WTC11 (cell line): ENCODE measurements around the gene MRPL14. TPM values are rescaled to one million over a fixed set of nuclear protein-coding genes. Genes with fewer than 3 reads are reported as not detected.
A peak's percentile ranks its signal among the peaks of the same experiment; 100 is the strongest.

Source experiments
- ATAC-seq: fragments of 200-7000 bp; cut with Tn5 transposase; 2 replicates; pipeline ENCODE4 v1.10.0; 2021; ENCODE audit warnings: mild to moderate bottlenecking, moderate library complexity
- CTCF ChIA-PET: fragments of 300-600 bp; sonication (Branson Sonifier 250); formaldehyde crosslinking; loops from one replicate; lab custom pipeline; 2021; ENCODE audit warnings: antibody characterized with exemption; lab: Charles Lee
- POLR2A ChIA-PET: fragments of 350-600 bp; sonication (Branson Sonifier 250); formaldehyde crosslinking; loops from one replicate; lab custom pipeline; 2021; ENCODE audit warnings: antibody characterized with exemption; lab: Charles Lee
- DNase-seq: peaks from one replicate; pipeline ENCODE4 v3.0.0; 2021; ENCODE audit warnings: low spot score
- H3K27ac Mint-ChIP-seq: 2 replicates; pipeline ENCODE4 v1.8.0; 2021; ENCODE audit warnings: mixed read lengths
- H3K27me3 Mint-ChIP-seq: 2 replicates; pipeline ENCODE4 v1.8.0; 2021; ENCODE audit warnings: low read depth, mild to moderate bottlenecking, moderate library complexity, mixed read lengths
- H3K36me3 Mint-ChIP-seq: 2 replicates; pipeline ENCODE4 v1.8.0; 2021; ENCODE audit warnings: mixed read lengths
- H3K4me1 Mint-ChIP-seq: 2 replicates; pipeline ENCODE4 v1.8.0; 2022; ENCODE audit warnings: mixed read lengths
- H3K4me3 Mint-ChIP-seq: 2 replicates; pipeline ENCODE4 v1.8.0; 2021; ENCODE audit warnings: mild to moderate bottlenecking, moderate library complexity, mixed read lengths
- H3K9me3 Mint-ChIP-seq: 2 replicates; pipeline ENCODE4 v1.8.0; 2021; ENCODE audit warnings: mixed read lengths
- CREM ChIP-seq: sonication (generic); formaldehyde crosslinking; IDR thresholded peaks from 2 replicates; pipeline ENCODE4 v1.8.1; 2022; ENCODE audit warnings: mild to moderate bottlenecking, missing genetic modification reagents, moderate library complexity
- EMX1 ChIP-seq: fragments of 250-450 bp; sonication (Bioruptor Pico); IDR thresholded peaks from 2 replicates; pipeline ENCODE4 v1.8.0; 2021; ENCODE audit warnings: mild to moderate bottlenecking
- ESRRA ChIP-seq: sonication (generic); formaldehyde crosslinking; IDR thresholded peaks from 2 replicates; pipeline ENCODE4 v1.8.1; 2022; ENCODE audit warnings: mild to moderate bottlenecking, missing genetic modification reagents, borderline replicate concordance
- ETV6 ChIP-seq: sonication (generic); formaldehyde crosslinking; IDR thresholded peaks from 2 replicates; pipeline ENCODE4 v1.8.1; 2022; ENCODE audit warnings: mild to moderate bottlenecking, missing genetic modification reagents
- FOXP1 ChIP-seq: sonication (generic); formaldehyde crosslinking; IDR thresholded peaks from 2 replicates; pipeline ENCODE4 v1.8.0; 2022; ENCODE audit warnings: missing genetic modification reagents, mild to moderate bottlenecking, moderate library complexity, borderline replicate concordance
- GABPB1 ChIP-seq: sonication (generic); formaldehyde crosslinking; IDR thresholded peaks from 2 replicates; pipeline ENCODE4 v1.8.1; 2023; ENCODE audit warnings: mild to moderate bottlenecking, missing genetic modification reagents
- HMGA2 ChIP-seq: fragments of 250-450 bp; sonication (Bioruptor Pico); IDR thresholded peaks from 2 replicates; pipeline ENCODE4 v1.4.0; 2021; ENCODE audit warnings: mild to moderate bottlenecking, moderate library complexity
- MXD4 ChIP-seq: fragments of 250-450 bp; sonication (Bioruptor Pico); IDR thresholded peaks from 2 replicates; pipeline ENCODE4 v1.8.0; 2021; ENCODE audit warnings: mild to moderate bottlenecking, moderate library complexity, borderline replicate concordance
- NFATC4 ChIP-seq: fragments of 250-450 bp; sonication (Bioruptor Pico); IDR thresholded peaks from 2 replicates; pipeline ENCODE4 v1.9.0; 2021; ENCODE audit warnings: mild to moderate bottlenecking
- NR1H2 ChIP-seq: sonication (generic); formaldehyde crosslinking; IDR thresholded peaks from 2 replicates; pipeline ENCODE4 v1.9.0; 2021; ENCODE audit warnings: mild to moderate bottlenecking, moderate library complexity, missing genetic modification reagents
- NR2C2 ChIP-seq: sonication (generic); formaldehyde crosslinking; IDR thresholded peaks from 2 replicates; pipeline ENCODE4 v1.8.0; 2022; ENCODE audit warnings: mild to moderate bottlenecking, missing genetic modification reagents
- PRRX2 ChIP-seq: fragments of 250-450 bp; sonication (Bioruptor Pico); IDR thresholded peaks from 2 replicates; pipeline ENCODE4 v1.8.0; 2021; ENCODE audit warnings: mild to moderate bottlenecking
- RELA ChIP-seq: sonication (generic); formaldehyde crosslinking; IDR thresholded peaks from 2 replicates; pipeline ENCODE4 v1.8.1; 2022; ENCODE audit warnings: missing genetic modification reagents, mild to moderate bottlenecking, borderline replicate concordance
- STAT6 ChIP-seq: sonication (generic); formaldehyde crosslinking; conservative IDR thresholded peaks from 2 replicates; pipeline ENCODE4 v1.8.1; 2023; ENCODE audit warnings: mild to moderate bottlenecking, low read depth, missing genetic modification reagents, moderate library complexity
- TEAD1 ChIP-seq: sonication (generic); formaldehyde crosslinking; IDR thresholded peaks from 2 replicates; pipeline ENCODE4 v1.8.0; 2022; ENCODE audit warnings: mild to moderate bottlenecking, missing genetic modification reagents
- USF2 ChIP-seq: sonication (generic); formaldehyde crosslinking; IDR thresholded peaks from 2 replicates; pipeline ENCODE4 v1.8.1; 2023; ENCODE audit warnings: mild to moderate bottlenecking, missing genetic modification reagents, moderate library complexity
- ZBTB21 ChIP-seq: sonication (generic); formaldehyde crosslinking; IDR thresholded peaks from 2 replicates; pipeline ENCODE4 v1.8.1; 2023; ENCODE audit warnings: mild to moderate bottlenecking, missing genetic modification reagents, borderline replicate concordance
- ZNF121 ChIP-seq: sonication (generic); formaldehyde crosslinking; IDR thresholded peaks from 2 replicates; pipeline ENCODE4 v1.8.0; 2023; ENCODE audit warnings: missing genetic modification reagents
- ZNF232 ChIP-seq: sonication (generic); formaldehyde crosslinking; IDR thresholded peaks from 2 replicates; pipeline ENCODE4 v1.8.0; 2022; ENCODE audit warnings: mild to moderate bottlenecking, missing genetic modification reagents
- ZNF512 ChIP-seq: sonication (generic); formaldehyde crosslinking; IDR thresholded peaks from 2 replicates; pipeline ENCODE4 v1.8.1; 2022; ENCODE audit warnings: missing genetic modification reagents, borderline replicate concordance
- total RNA-seq: library from RNA; stranded (reverse); gene quantifications from 3 replicates; pipeline ENCODE4 v1.2.3, GENCODE V29; 2021
- TF ChIP-seq, protein P1 (sequence below): fragments of 200-600 bp; IDR thresholded peaks from 2 replicates; pipeline ENCODE4 v1.8.0; 2022; ENCODE audit warnings: antibody characterized with exemption
- TF ChIP-seq, protein P2 (sequence below): sonication (generic); formaldehyde crosslinking; conservative IDR thresholded peaks from 2 replicates; pipeline ENCODE4 v1.8.1; 2022; ENCODE audit warnings: mild to moderate bottlenecking, missing genetic modification reagents
- TF ChIP-seq, protein P3 (sequence below): sonication (generic); formaldehyde crosslinking; IDR thresholded peaks from 2 replicates; pipeline ENCODE4 v1.8.0; 2022; ENCODE audit warnings: mild to moderate bottlenecking, missing genetic modification reagents
- TF ChIP-seq, protein P4 (sequence below): sonication (generic); formaldehyde crosslinking; IDR thresholded peaks from 2 replicates; pipeline ENCODE4 v1.8.1; 2022; ENCODE audit warnings: mild to moderate bottlenecking, moderate library complexity, missing genetic modification reagents

The MRPL14 gene
- total RNA-seq, 1 experiment from 2014 or later: 74.2 TPM

DNA sequence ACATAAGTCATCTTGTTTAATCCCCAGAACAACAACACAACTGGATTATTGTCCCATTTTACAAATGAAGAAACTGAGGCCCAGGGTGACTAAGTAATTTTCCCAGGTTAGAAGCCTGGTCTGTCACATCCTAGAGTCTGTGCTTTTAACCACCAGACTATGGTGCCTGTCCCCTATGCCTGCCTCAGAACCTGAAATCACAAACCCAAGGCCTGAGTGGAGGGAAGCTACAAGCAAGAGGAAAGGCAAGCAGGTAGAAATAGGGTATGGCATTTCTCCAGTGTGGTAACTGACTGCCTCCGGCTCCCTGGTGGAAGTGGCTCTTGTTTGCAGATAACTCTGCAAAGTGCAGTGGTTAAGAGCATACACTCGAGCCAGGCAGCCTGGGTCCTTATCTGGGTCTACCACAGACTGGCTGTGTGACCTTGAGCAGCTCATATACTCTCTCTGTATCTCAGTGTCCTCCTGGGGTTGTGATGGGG is 2.6 kb upstream of the MRPL14 start:
- CTCF ChIA-PET: no interaction called here
- Mint-ChIP-seq H3K4me1 (peaks cover 54% of the 10 kb centered on the region), H3K27me3 (no peaks in the 10 kb centered on the region; the same call in 1 of the 2 replicates), H3K9me3 (no peaks in the 10 kb centered on the region), H3K36me3 (peaks cover 2% of the 10 kb centered on the region), H3K27ac (no peak overlapping the region), H3K4me3 (peak overlapping the region; percentile 83)
- ATAC-seq (no peak), DNase-seq (no peak)
- POLR2A ChIA-PET: no interaction called here
- TF ChIP-seq, protein P1, sequence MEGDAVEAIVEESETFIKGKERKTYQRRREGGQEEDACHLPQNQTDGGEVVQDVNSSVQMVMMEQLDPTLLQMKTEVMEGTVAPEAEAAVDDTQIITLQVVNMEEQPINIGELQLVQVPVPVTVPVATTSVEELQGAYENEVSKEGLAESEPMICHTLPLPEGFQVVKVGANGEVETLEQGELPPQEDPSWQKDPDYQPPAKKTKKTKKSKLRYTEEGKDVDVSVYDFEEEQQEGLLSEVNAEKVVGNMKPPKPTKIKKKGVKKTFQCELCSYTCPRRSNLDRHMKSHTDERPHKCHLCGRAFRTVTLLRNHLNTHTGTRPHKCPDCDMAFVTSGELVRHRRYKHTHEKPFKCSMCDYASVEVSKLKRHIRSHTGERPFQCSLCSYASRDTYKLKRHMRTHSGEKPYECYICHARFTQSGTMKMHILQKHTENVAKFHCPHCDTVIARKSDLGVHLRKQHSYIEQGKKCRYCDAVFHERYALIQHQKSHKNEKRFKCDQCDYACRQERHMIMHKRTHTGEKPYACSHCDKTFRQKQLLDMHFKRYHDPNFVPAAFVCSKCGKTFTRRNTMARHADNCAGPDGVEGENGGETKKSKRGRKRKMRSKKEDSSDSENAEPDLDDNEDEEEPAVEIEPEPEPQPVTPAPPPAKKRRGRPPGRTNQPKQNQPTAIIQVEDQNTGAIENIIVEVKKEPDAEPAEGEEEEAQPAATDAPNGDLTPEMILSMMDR: no peak
- TF ChIP-seq PRRX2 (CRISPR knock-in tag) (no peak), HMGA2 (CRISPR knock-in tag) (no peak), NR2C2 (no peak), ZNF232 (CRISPR knock-in tag) (no peak), CREM (CRISPR knock-in tag) (no peak), RELA (no peak), ESRRA (no peak), NFATC4 (CRISPR knock-in tag) (no peak), TEAD1 (CRISPR knock-in tag) (no peak)
- TF ChIP-seq, protein P2, sequence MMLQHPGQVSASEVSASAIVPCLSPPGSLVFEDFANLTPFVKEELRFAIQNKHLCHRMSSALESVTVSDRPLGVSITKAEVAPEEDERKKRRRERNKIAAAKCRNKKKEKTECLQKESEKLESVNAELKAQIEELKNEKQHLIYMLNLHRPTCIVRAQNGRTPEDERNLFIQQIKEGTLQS: no peak
- TF ChIP-seq, protein P3, sequence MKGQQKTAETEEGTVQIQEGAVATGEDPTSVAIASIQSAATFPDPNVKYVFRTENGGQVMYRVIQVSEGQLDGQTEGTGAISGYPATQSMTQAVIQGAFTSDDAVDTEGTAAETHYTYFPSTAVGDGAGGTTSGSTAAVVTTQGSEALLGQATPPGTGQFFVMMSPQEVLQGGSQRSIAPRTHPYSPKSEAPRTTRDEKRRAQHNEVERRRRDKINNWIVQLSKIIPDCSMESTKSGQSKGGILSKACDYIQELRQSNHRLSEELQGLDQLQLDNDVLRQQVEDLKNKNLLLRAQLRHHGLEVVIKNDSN: no peak

- Mint-ChIP-seq H3K27ac (no peak overlapping the region), H3K27me3 (no peaks in the 10 kb centered on the region; the same call in 1 of the 2 replicates), H3K4me3 (peak overlapping the region; percentile 83), H3K4me1 (peaks cover 61% of the 10 kb centered on the region), H3K36me3 (peaks cover 2% of the 10 kb centered on the region), H3K9me3 (no peaks in the 10 kb centered on the region)
- ATAC-seq (peak; percentile 37), DNase-seq (peak; percentile 57)
- CTCF ChIA-PET: interaction anchor here (0.6 to 1.6 kb wide), 8 partner anchors 10 to 184 kb away, joined by 3 to 5 read pairs (median 4); no protein-coding TSS in a partner anchor
- POLR2A ChIA-PET: interaction anchor here (1.0 kb wide), 1 partner anchor 118 kb away, joined by 3 read pairs; the partner anchor contains the start of gene HSP90AB1
- TF ChIP-seq MXD4 (CRISPR knock-in tag): no peak
- no peak for TF ChIP-seq ZNF232 (CRISPR knock-in tag)
- TF ChIP-seq ZBTB21 (CRISPR knock-in tag): no peak
- no peak for TF ChIP-seq ZNF512 (CRISPR knock-in tag)
- no peak; the same call in 1 of the 2 replicates for TF ChIP-seq ZNF121 (CRISPR knock-in tag)
- TF ChIP-seq FOXP1 (CRISPR knock-in tag): no peak
- TF ChIP-seq STAT6 (CRISPR knock-in tag): no peak
- no peak for TF ChIP-seq USF2 (CRISPR knock-in tag)
- no peak for TF ChIP-seq GABPB1 (CRISPR knock-in tag)
- no peak for TF ChIP-seq ETV6
- TF ChIP-seq NR1H2 (CRISPR knock-in tag): no peak
- TF ChIP-seq, protein P4, sequence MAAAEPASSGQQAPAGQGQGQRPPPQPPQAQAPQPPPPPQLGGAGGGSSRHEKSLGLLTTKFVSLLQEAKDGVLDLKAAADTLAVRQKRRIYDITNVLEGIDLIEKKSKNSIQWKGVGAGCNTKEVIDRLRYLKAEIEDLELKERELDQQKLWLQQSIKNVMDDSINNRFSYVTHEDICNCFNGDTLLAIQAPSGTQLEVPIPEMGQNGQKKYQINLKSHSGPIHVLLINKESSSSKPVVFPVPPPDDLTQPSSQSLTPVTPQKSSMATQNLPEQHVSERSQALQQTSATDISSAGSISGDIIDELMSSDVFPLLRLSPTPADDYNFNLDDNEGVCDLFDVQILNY: no peak
- TF ChIP-seq EMX1 (CRISPR knock-in tag): no peak
Measured at GRCh38 chr6:44128020-44128917, 1.0 kb upstream of the MRPL14 start.
